GM12878 (cell line): Measurements from ENCODE around the gene BTC. TPM values are rescaled to one million over a fixed set of nuclear protein-coding genes. Genes with fewer than 3 reads are reported as not detected.

Experiments
- ATAC-seq: fragments of 200-7000 bp; cut with Tn5 transposase; 3 replicates; pipeline ENCODE4 v1.9.1; 2020; ENCODE audit warnings: mild to moderate bottlenecking, moderate library complexity
- BruUV-seq: library from RNA; stranded (reverse); fragments of 400-500 nt; replicated peaks from 2 replicates; lab custom pipeline; 2021; lab: Mats Ljungman, UMichigan
- CTCF ChIA-PET: fragments of 300-600 bp; sonication (Branson Sonifier 250); formaldehyde crosslinking; extraction: SDS; loops from one replicate; lab custom pipeline; 2021; ENCODE audit warnings: inconsistent platforms; lab: Yijun Ruan, JAX
- POLR2A ChIA-PET: fragments of 350-600 bp; formaldehyde crosslinking; extraction: SDS; loops from one replicate; lab custom pipeline; 2021; ENCODE audit warnings: inconsistent platforms; lab: Charles Lee
- RAD21 ChIA-PET: fragments of 300-600 bp; sonication (Branson Sonifier 250); formaldehyde crosslinking; loops from one replicate; lab custom pipeline; 2023; ENCODE audit warnings: antibody characterized with exemption; ENCODE audit not compliant: unreplicated experiment; lab: Charles Lee
- SMC1A ChIA-PET: fragments of 300-600 bp; sonication (Branson Sonifier 250); formaldehyde crosslinking; loops from one replicate; lab custom pipeline; 2023; ENCODE audit not compliant: unreplicated experiment, uncharacterized antibody; lab: Charles Lee
- DNase-seq: peaks from one replicate; pipeline ENCODE4 v3.0.0-alpha.2; 2011; ENCODE audit warnings: low read depth, low spot score
- FAIRE-seq: peaks from 3 replicates; lab custom pipeline; 2011; peaks lifted over from hg19 to GRCh38; lab: Jason Lieb, UNC
- H2AFZ ChIP-seq: 2 replicates; pipeline ENCODE4 v1.6.0; 2011; ENCODE audit warnings: low read depth, low read length, control low read depth; ENCODE audit not compliant: control insufficient read depth
- H3K27ac ChIP-seq: 2 replicates; pipeline ENCODE4 v1.5.1; 2011; ENCODE audit warnings: control low read depth; ENCODE audit not compliant: control insufficient read depth, insufficient read depth
- H3K27me3 ChIP-seq, 2 experiments: replicated peaks in 1 of 2; 2 replicates each; pipeline versions ENCODE4 v1.6.0 to v1.6.1; 2011; ENCODE audit warnings: low read length in 1 of 2; ENCODE audit not compliant: control insufficient read depth in 2 of 2, insufficient read depth in 2 of 2
- H3K36me3 ChIP-seq, 2 experiments: 2 replicates each; pipeline ENCODE4 v1.5.1; 2011; ENCODE audit warnings: low read length in 1 of 2; ENCODE audit not compliant: control insufficient read depth in 2 of 2, insufficient read depth in 2 of 2
- H3K4me1 ChIP-seq: 2 replicates; pipeline ENCODE4 v1.6.1; 2011; ENCODE audit warnings: mild to moderate bottlenecking, low read length, moderate library complexity, mixed read lengths; ENCODE audit not compliant: control insufficient read depth, insufficient read depth
- H3K4me2 ChIP-seq: 2 replicates; pipeline ENCODE4 v1.6.0; 2011; ENCODE audit warnings: control low read depth; ENCODE audit not compliant: control insufficient read depth, insufficient read depth
- H3K4me3 ChIP-seq: fragments of 200-600 bp; sonication (generic); 2 replicates; pipeline ENCODE4 v1.5.1; 2016
- H3K79me2 ChIP-seq: 2 replicates; pipeline ENCODE4 v1.6.0; 2011; ENCODE audit warnings: low read length; ENCODE audit not compliant: control insufficient read depth, insufficient read depth
- H3K9ac ChIP-seq: 2 replicates; pipeline ENCODE4 v1.8.0; 2011; ENCODE audit warnings: low read length, control low read depth, mixed read lengths; ENCODE audit not compliant: control insufficient read depth, insufficient read depth
- H3K9me3 ChIP-seq: replicated peaks from 3 replicates; pipeline ENCODE4 v1.5.1; 2011; ENCODE audit warnings: mild to moderate bottlenecking, low read length; ENCODE audit not compliant: control insufficient read depth, insufficient read depth
- H4K20me1 ChIP-seq: 2 replicates; pipeline ENCODE4 v1.6.0; 2011; ENCODE audit not compliant: control insufficient read depth, insufficient read depth
- BACH1 ChIP-seq: fragments of 450-650 bp; IDR thresholded peaks from 2 replicates; pipeline ENCODE4 v1.6.1; 2017; ENCODE audit warnings: mild to moderate bottlenecking, borderline replicate concordance
- CEBPB ChIP-seq, 2 experiments: fragments of 150-350 bp in 1 of 2; IDR thresholded peaks; 2 replicates each; pipeline ENCODE4 v1.6.1; 2012 to 2014; ENCODE audit warnings: low read depth in 2 of 2, low read length in 2 of 2, borderline replicate concordance in 1 of 2, inconsistent platforms in 1 of 2
- MYB ChIP-seq: fragments of 150-350 bp; IDR thresholded peaks from 2 replicates; pipeline ENCODE4 v1.6.1; 2014; ENCODE audit warnings: mild to moderate bottlenecking, low read depth, low read length, borderline replicate concordance
- MYC ChIP-seq: IDR thresholded peaks from 2 replicates; pipeline ENCODE4 v1.6.1; 2011; ENCODE audit warnings: mild to moderate bottlenecking, low read length, moderate library complexity, inconsistent platforms; ENCODE audit not compliant: insufficient read depth, insufficient replicate concordance, insufficient read length, severe bottlenecking
- NR2F1 ChIP-seq: fragments of 450-650 bp; conservative IDR thresholded peaks from 2 replicates; pipeline ENCODE4 v1.6.1; 2017; ENCODE audit warnings: mild to moderate bottlenecking
- PML ChIP-seq: IDR thresholded peaks from 2 replicates; pipeline ENCODE4 v1.6.1; 2012; ENCODE audit warnings: low read length, inconsistent platforms
- POU2F2 ChIP-seq: IDR thresholded peaks from 3 replicates; pipeline ENCODE4 v1.6.1; 2011; ENCODE audit warnings: low read depth, mild to moderate bottlenecking, low read length, borderline replicate concordance
- RAD51 ChIP-seq: fragments of 450-650 bp; IDR thresholded peaks from 2 replicates; pipeline ENCODE4 v1.6.1; 2016; ENCODE audit warnings: moderate library complexity, mild to moderate bottlenecking, inconsistent platforms
- RELB ChIP-seq: fragments of 450-650 bp; IDR thresholded peaks from 2 replicates; pipeline ENCODE4 v1.6.1; 2017; ENCODE audit warnings: low read depth, mild to moderate bottlenecking, moderate library complexity
- SP1 ChIP-seq: IDR thresholded peaks from one replicate; pipeline ENCODE4 v1.6.1; 2011; ENCODE audit warnings: low read depth, low read length
- SREBF1 ChIP-seq: IDR thresholded peaks from 2 replicates; pipeline ENCODE4 v1.6.1; 2012; ENCODE audit warnings: mild to moderate bottlenecking, low read length
- SUPT20H ChIP-seq: IDR thresholded peaks from 2 replicates; pipeline ENCODE4 v1.6.1; 2011; ENCODE audit warnings: low read depth, mild to moderate bottlenecking, low read length, moderate library complexity, borderline replicate concordance; ENCODE audit not compliant: control insufficient read depth
- ZSCAN29 ChIP-seq: fragments of 450-650 bp; IDR thresholded peaks from 2 replicates; pipeline ENCODE4 v1.6.1; 2017; ENCODE audit warnings: mild to moderate bottlenecking, moderate library complexity
- in situ Hi-C: fragments of 300-500 bp; cut with MboI; formaldehyde crosslinking; loops from 9 replicates; pipeline ENCODE4 v1.14.3; 2018; ENCODE audit warnings: mixed read lengths
- intact Hi-C: fragments of 100-400 bp; cut with micrococcal nuclease; formaldehyde crosslinking; loops from one replicate; pipeline ENCODE4 v1.14.2; 2022; ENCODE audit not compliant: unreplicated experiment
- polyA plus RNA-seq, 11 experiments: library from polyadenylated mRNA; depleted of rRNA in 4 of 11; unstranded in 6 of 11; stranded (reverse) in 5 of 11; fragments of >200 nt; fragmentation: Nextera tagmentation in 4 of 11; fragmentation: Illumina TruSeq in 1 of 11; extraction: Ambion mirVana in 4 of 11; extraction: Trizol in 1 of 11; gene quantifications; 1 replicate in 1 of 11; 2 replicates in 10 of 11; pipeline versions ENCODE4 v1.2.1 to v1.2.3, GENCODE V29; 2011 to 2016; ENCODE audit warnings: inconsistent platforms in 2 of 11, missing spikeins in 2 of 11, low read depth in 1 of 11
- total RNA-seq, 4 experiments: library from RNA; depleted of rRNA in 3 of 4; stranded (reverse); fragments of >200 nt in 3 of 4; fragmentation: Illumina TruSeq in 1 of 4; extraction: Trizol in 1 of 4; gene quantifications; 2 replicates each; pipeline versions ENCODE4 v1.2.1 to v1.2.3, GENCODE V29; 2013 to 2021

BTC gene
- total and polyA plus RNA-seq, 10 of the 15 experiments (the other 5 are each of a cell fraction or from before 2014, with no cell fraction given) = not detected

GRCh38 chr4:74777531-74777930, 16.8 kb downstream of the BTC start:
- H3K79me2 ChIP-seq = no peaks in the 10 kb centered on the region
- H3K27me3 ChIP-seq = no peaks in the 10 kb centered on the region
- no peaks in the 10 kb centered on the region for H3K36me3 ChIP-seq
- no peak for FAIRE-seq
- ChIA-PET RAD21 (no interaction called here), SMC1A (no interaction called here), CTCF (no interaction called here), POLR2A (interaction anchor here (0.6 kb wide), 1 partner anchor 936 kb away, joined by 3 read pairs; no protein-coding TSS in a partner anchor)
- H4K20me1 ChIP-seq = no peaks in the 10 kb centered on the region
- no peak for DNase-seq
- H3K27ac ChIP-seq = no peak overlapping the region
- no peaks in the 10 kb centered on the region for H3K9me3 ChIP-seq
- no peak overlapping the region for H3K4me2 ChIP-seq
- BruUV-seq = no TSS peak
- no peak for ATAC-seq
- TF ChIP-seq SP1 (no peak), SUPT20H (no peak), PML (no peak), RAD51 (no peak), RELB (no peak), BACH1 (no peak), MYB (no peak), CEBPB (IDR thresholded peaks at IDR 0.05; ENCODE audit: borderline replicate concordance in 1 of 2, low read depth in 2 of 2, low read length in 2 of 2) (no peak), MYC (no peak), SREBF1 (no peak), NR2F1 (no peak), ZSCAN29 (no peak), POU2F2 (no peak)
- no peak overlapping the region for H2AFZ ChIP-seq
- no peak overlapping the region for H3K9ac ChIP-seq
- intact Hi-C loops (no loop called here), in situ Hi-C loops (no loop called here)
- no peaks in the 10 kb centered on the region for H3K4me1 ChIP-seq
- no peak overlapping the region for H3K4me3 ChIP-seq
